Left renal pelvis (tissue), 4 donors: ENCODE data around the gene PPY. TPM values are rescaled to one million over a fixed set of nuclear protein-coding genes. Genes with fewer than 3 reads are reported as not detected.
"Not testable (repeated sequence)": the region's sequence is repeated elsewhere in the genome, so short reads cannot be mapped to it uniquely, and the experiment has no call there.

Source experiments
- DNase-seq, 4 donors: peaks; one replicate each; pipeline ENCODE4 v3.0.0-alpha.2; 2013; ENCODE audit warnings: low read depth in 4 of 4, low spot score in 3 of 4
- polyA plus RNA-seq, 4 donors: library from polyadenylated mRNA; unstranded; fragments of 120-200 nt; gene quantifications; one replicate each; pipeline ENCODE4 v1.2.1, GENCODE V29; 2013; ENCODE audit not compliant: insufficient read length in 4 of 4

The PPY gene
- polyA plus RNA-seq, 4 donors = 0.34 to 0.43 TPM; not detected in 2

DNA sequence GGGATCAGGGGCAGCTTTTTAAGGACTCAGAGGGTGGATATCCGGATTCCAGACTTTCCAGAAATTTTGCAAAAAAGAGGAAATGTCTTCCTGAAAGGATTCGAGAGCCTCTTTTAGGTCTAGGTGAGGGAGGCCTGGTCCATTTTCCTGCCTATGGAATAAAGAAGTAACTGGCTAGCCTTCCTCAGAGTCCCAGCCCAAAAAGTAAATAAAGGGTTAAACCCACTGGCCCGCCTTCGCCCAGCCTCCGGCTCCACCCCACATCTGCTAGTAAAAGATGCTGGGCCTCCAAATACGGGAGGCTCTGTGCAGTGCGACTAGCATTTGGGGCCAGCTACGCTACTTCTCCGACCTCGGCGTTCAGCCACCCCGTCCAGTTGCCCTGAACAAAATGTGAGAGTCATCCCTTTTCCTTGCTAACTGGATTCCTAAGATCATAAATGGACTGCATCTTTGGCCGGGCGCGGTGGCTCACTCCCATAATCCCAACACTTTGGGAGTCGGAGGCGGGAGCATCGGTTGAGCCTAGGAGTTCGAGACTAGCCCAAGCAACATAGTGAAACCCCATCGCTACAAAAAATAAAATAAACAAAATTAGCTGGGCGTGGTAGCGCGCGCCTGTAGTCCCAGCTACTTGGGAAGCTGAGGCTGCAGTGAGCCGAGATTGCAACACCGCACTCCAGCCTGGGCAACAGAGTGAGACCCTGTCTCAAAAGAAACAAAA, 34.1 kb downstream of the PPY start:
- no peak for DNase-seq

- peak; percentile 72 to 80 (median 76) for DNase-seq
These were observed 34.8 kb downstream of the PPY start, which contains the start of gene MPP2 for GRCh38 chr17:43907425-43907981. Gene MPP2 (minus strand): TSS chr17:43907536. CDS start chr17:43904460, 3,076 bp downstream.

GRCh38 chr17:43906951-43907424, 35.3 kb downstream of the PPY start:
- DNase-seq = no peak

DNA sequence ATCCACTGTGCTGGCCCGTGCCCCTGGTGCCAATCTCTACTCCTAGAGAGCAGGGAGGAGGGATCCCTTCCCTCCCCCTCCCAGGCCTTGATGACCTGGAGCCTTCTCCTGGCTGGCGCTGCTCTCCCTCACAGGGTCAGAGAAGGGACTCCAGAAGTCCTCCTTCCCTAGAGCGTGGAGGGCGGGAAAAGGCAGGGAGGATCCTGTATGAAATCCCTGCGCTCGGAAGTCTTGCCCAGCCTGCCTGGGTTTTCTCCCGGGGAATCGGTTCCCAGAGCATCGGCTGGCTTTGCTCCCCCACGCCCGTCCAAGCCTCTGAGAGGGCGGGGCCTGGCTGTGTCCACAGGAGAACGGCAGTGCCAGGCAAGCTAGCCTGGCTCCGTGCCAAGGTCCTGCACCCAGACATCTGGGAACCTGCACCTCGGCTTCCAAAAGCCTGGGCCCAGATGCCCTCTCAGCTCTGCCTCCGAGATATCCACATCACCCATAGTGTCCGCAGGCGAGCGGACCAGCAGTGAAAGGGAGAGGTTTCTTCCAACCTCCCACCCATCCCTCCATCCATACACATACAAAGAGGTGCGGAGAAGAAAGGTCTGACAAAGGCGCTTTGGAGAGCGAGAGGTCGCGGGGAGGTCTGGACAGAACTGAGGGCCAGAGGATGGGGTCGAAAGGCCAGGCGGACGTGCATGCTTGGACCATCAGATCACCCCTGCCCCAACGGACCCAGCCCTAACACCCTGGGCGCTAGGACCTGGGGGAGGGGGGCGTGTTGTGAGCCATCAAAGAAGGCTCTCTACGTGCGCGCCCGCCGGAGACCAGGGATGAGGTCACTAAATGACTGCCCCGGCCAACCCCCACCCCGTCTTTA, 36.1 kb downstream of the PPY start:
- DNase-seq = no peak

DNA sequence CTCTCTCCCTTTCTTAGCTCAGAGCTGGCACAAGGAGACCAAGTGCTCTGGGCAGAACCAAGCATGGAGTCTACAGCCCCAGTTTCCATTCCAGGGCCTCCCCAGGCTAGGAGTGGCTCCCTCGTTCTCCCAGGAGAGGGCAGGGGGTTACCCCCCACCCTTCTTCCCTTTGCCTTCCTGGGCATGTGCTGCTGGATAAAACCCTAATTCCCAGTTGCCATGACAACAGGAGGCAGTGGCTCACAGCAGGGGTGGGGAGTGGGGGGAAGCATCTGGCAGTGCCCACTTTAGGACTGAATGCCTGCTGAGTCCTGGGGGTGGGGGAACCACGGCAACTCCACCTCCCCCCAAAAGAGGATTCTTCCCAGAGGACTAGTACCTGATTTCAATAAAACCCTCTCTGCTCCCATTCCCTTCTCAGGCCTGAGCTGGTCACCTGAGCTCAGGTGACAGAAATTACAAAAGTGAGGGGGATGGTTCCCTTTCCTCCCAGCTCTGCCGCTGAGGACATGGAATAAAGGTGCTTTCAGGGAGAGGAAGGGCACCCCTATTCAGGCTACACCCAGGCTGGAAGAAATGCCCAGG, 36.8 kb downstream of the PPY start:
- no peak for DNase-seq

DNA sequence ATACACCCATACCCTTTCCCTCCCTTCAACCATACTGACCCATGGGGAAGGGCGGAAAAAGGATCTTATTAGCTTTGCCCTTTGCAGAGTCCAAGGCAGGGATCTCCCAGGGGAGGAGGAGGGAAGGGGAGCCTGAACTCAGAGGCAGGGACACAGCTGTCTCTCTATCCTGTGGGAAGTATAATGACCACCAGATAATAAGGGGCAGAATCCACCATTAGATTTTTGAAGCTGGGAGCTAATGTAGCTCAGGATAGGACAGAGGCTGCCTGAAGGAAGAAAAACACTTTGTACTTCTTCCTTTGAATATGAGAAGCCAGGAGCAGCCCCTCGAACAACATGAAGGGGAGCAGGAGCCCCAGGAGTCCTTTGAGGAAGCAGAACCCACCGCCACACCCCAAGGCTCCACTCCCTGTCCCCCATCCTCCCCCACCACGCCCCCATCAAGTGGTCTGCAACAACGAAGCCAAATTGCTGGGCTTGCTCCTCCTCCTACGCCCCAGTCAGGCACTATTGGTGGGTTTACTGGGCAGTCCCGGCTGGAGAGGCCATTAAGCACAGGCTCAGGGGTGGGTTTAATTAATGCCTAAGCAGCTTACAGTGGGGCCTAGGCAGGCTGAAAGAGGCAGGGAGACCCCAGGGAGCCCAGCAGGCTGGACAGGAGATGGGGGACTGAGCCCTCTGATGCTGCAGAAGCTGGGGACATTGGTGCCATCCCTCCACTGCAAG, 40.3 kb downstream of the PPY start:
- no peak for DNase-seq

DNA sequence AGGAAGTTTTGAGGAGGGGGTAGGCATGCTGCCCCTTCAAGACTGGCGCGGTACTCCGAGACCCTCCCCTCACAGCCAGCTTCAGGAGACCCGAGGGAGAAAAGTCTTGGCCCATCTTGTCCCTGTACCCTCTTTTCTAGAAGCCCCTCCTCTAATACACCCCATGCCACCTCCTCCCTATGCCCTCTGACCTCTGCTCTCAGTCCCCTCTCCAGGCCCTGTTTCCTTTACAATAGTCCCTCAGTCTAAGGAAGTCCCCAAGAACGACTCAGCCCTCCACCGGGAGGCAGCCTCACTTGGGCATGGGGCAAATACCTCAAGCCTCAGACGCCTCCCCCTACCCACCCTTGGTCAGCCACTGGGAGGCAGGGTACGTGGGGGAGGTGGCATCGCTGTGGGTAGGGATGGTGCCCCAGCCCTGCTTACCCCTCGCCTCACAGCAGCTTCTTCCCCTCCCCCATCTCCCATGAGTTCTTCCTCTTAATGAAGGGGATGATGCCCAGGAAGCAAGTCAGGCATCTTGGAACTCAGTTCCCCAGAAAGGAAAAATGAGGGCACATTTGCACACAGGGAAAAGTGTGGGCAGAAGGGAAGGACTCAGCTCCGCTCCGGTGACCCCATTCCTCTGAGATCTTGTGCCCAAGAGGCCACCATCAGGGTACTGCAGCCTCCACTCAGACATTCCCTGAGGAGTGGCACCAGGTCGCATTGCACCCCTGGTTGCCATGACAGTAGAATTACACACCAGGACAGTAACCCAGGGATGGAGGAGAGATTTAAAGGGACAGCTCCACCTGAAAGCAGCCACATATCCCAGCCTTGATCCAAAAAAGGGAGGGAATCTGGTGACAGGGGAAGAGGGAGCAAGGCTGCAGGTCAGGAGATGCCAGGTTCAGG, 41.2 kb downstream of the PPY start:
- no peak for DNase-seq

DNA sequence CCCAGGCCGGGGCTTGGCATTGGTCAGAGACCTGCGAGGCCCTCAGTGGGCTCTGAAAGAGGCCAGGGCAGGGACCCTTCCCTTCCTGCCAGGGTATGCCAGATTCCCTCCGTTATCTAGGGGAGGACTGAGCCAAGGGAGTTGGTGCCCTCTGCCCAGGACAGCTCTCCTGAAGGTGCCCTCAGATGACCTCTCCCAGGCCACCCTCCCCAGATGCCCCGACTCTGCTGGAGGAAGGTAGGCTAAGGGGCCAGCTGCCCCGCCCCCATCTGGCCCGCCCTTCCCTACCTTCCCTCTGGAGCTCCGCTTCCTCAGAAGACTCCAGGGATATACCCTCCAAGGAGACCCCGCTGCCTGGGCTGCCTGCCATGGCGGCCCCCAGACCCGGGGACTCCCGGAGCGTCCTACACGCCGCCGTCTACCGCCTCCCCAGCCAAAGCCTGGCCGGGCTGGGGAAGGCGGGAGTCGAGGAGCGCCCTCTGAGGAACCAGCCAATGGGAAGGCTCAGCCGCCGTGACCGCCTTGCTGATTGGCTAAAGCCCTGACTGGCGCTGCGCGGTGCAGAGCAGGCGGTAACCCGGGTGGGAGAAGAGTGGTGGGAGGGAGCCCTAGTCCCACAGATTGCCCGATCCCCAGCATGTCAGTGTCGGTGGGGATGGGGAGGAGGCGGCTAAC, 42.0 kb downstream of the PPY start:
- peak in 2 of 4 donors; percentile 73 to 74 for DNase-seq

- DNase-seq = no peak
These were observed 43.8 kb downstream of the PPY start for GRCh38 chr17:43898446-43898845.

GRCh38 chr17:43897831-43898230, 44.4 kb downstream of the PPY start:
- no peak for DNase-seq

GRCh38 chr17:43894494-43894893, 47.8 kb downstream of the PPY start:
- DNase-seq = not testable (repeated sequence)

GRCh38 chr17:43892647-43892952, 49.7 kb downstream of the PPY start:
- DNase-seq = no peak

GRCh38 chr17:43891851-43892646, 50.2 kb downstream of the PPY start:
- DNase-seq = no peak

Other genes with a start within 250 kb of the PPY start
- gene SOST, start 183.7 kb downstream of the PPY start, polyA plus RNA-seq = 10 to 100 TPM in 3 of 4 donors, under 1 TPM in 1; 0.86 to 67.8 (median 48.0) TPM
- 10 to 100 TPM; 27.6 to 67.8 (median 58.5) TPM for gene DUSP3, start 163.5 kb downstream of the PPY start, polyA plus RNA-seq
- gene CFAP97D1, start 162.0 kb downstream of the PPY start, polyA plus RNA-seq = under 1 TPM in 3 of 4 donors, not detected in 1; 0.04 to 0.11 (median 0.04) TPM
- 10 to 100 TPM in 2 of 4 donors, 1 to 10 TPM in 2; 8.0 to 15.3 (median 11.4) TPM for gene MPP3, start 109.3 kb downstream of the PPY start, polyA plus RNA-seq
- 1 to 10 TPM in 1 of 4 donors, under 1 TPM in 3; 0.83 to 1.9 (median 0.92) TPM for gene CD300LG, start 95.3 kb downstream of the PPY start, polyA plus RNA-seq
- 1 to 10 TPM; 5.8 to 7.7 (median 6.1) TPM for gene MPP2, start 34.9 kb downstream of the PPY start, polyA plus RNA-seq
- under 1 TPM in 2 of 4 donors, not detected in 2; 0.24 to 0.30 TPM for gene PYY, start 11.5 kb upstream of the PPY start, polyA plus RNA-seq
- 1 to 10 TPM in 3 of 4 donors, under 1 TPM in 1; 0.93 to 3.6 (median 2.8) TPM for gene NAGS, start 62.1 kb upstream of the PPY start, polyA plus RNA-seq
- gene TMEM101, start 72.5 kb upstream of the PPY start, polyA plus RNA-seq = 10 to 100 TPM; 26.9 to 47.5 (median 37.3) TPM
- 10 to 100 TPM; 34.2 to 48.7 (median 41.2) TPM for gene LSM12, start 124.2 kb upstream of the PPY start, polyA plus RNA-seq
- gene G6PC3, start 128.3 kb upstream of the PPY start, polyA plus RNA-seq = 10 to 100 TPM; 59.9 to 91.7 (median 73.9) TPM
- gene HDAC5, start 181.2 kb upstream of the PPY start, polyA plus RNA-seq = 10 to 100 TPM; 42.3 to 54.2 (median 47.3) TPM
- gene HROB, start 199.5 kb upstream of the PPY start, polyA plus RNA-seq = 1 to 10 TPM; 4.1 to 5.3 (median 4.6) TPM
- gene ASB16, start 228.2 kb upstream of the PPY start, polyA plus RNA-seq = 1 to 10 TPM; 1.1 to 4.0 (median 2.1) TPM
- gene TMUB2, start 244.5 kb upstream of the PPY start, polyA plus RNA-seq = 10 to 100 TPM; 40.0 to 54.2 (median 42.8) TPM